H1 (cell line): Measurements from ENCODE around the gene ZNF385B. TPM values are rescaled to one million over a fixed set of nuclear protein-coding genes. Genes with fewer than 3 reads are reported as not detected.

Source experiments
- BCL11A ChIP-seq, 2 experiments: IDR thresholded peaks; one replicate each; pipeline ENCODE4 v1.6.1; 2011; ENCODE audit warnings: low read depth in 2 of 2, low read length in 2 of 2, mild to moderate bottlenecking in 2 of 2
- GABPA ChIP-seq: IDR thresholded peaks from 2 replicates; pipeline ENCODE4 v1.6.1; 2011; ENCODE audit warnings: mild to moderate bottlenecking, low read length, moderate library complexity, borderline replicate concordance; ENCODE audit not compliant: insufficient read depth
- RAD21 ChIP-seq, 2 experiments: IDR thresholded peaks in 1 of 2; conservative IDR thresholded peaks in 1 of 2; 2 replicates each; pipeline ENCODE4 v1.6.1; 2011; ENCODE audit warnings: low read depth in 2 of 2, low read length in 2 of 2, improper control_type of control experiment in 1 of 2, inconsistent platforms in 1 of 2, mild to moderate bottlenecking in 1 of 2, moderate library complexity in 1 of 2
- USF2 ChIP-seq: IDR thresholded peaks from 2 replicates; pipeline ENCODE4 v1.6.1; 2011; ENCODE audit warnings: low read length, improper control_type of control experiment
- polyA plus RNA-seq, 7 experiments: library from polyadenylated mRNA; depleted of rRNA in 3 of 7; stranded (reverse) in 5 of 7; unstranded in 2 of 7; fragments of >200 nt in 5 of 7; fragments of 200-250 nt in 2 of 7; gene quantifications; 1 replicate in 5 of 7; 2 replicates in 1 of 7; 4 replicates in 1 of 7; pipeline versions ENCODE4 v1.2.1 to v1.2.3, GENCODE V29; 2011 to 2013; ENCODE audit warnings: missing spikeins in 2 of 7, mixed read lengths in 2 of 7
- total RNA-seq: library from RNA; stranded (reverse); fragmentation: NEBNext Ultra II Directional; extraction: Animal tissue kit (Norgen Biotek cat#: 25700); gene quantifications from 2 replicates; pipeline ENCODE4 v1.2.1, GENCODE V29; 2021

ZNF385B gene
- total and polyA plus RNA-seq, 2 of the 8 experiments (the other 6 are each of a cell fraction or from before 2014, with no cell fraction given): 1.1 to 3.7 TPM

GRCh38 chr2:179595284-179595683, 266.1 kb downstream of the ZNF385B start (continued):
- TF ChIP-seq USF2 (peak; percentile 65), GABPA (no peak), RAD21 (IDR thresholded peaks at IDR 0.05 in 1 of 2, conservative IDR thresholded peaks at IDR 0.05 in 1 of 2; ENCODE audit: low read depth in 2 of 2, low read length in 2 of 2) (peak; percentile 49 to 58), BCL11A (IDR thresholded peaks at IDR 0.05; ENCODE audit: low read depth in 2 of 2, low read length in 2 of 2) (no peak)
